ENCODE results near the gene PRKD1.
"Not testable (repeated sequence)": the region's sequence is repeated elsewhere in the genome, so short reads cannot be mapped to it uniquely, and the experiment has no call there.

Gene PRKD1

GRCh38 chr14:29734732-29735131, 192.9 kb downstream of the PRKD1 start:
- DNase-seq, result peak; percentile 50

- not testable (repeated sequence) for DNase-seq
Observed at GRCh38 chr14:29726560-29727331, 200.9 kb downstream of the PRKD1 start.

- DNase-seq, result peak; percentile 44
Observed at GRCh38 chr14:29724991-29725390, 202.7 kb downstream of the PRKD1 start.

GRCh38 chr14:29722831-29723230, 204.8 kb downstream of the PRKD1 start:
- no peak for DNase-seq

- no peak for DNase-seq
Observed at GRCh38 chr14:29721586-29721985, 206.1 kb downstream of the PRKD1 start.

- DNase-seq, result no peak
Observed at GRCh38 chr14:29717901-29718300, 209.7 kb downstream of the PRKD1 start.

- no peak for DNase-seq
Observed at GRCh38 chr14:29716150-29716549, 211.5 kb downstream of the PRKD1 start.

- no peak for DNase-seq
Observed at GRCh38 chr14:29712601-29713000, 215.0 kb downstream of the PRKD1 start.

- no peak for DNase-seq
Observed at GRCh38 chr14:29710015-29710414, 217.6 kb downstream of the PRKD1 start.

GRCh38 chr14:29709490-29709889, 218.2 kb downstream of the PRKD1 start:
- no peak for DNase-seq

GRCh38 chr14:29706700-29707099, 220.9 kb downstream of the PRKD1 start:
- no peak for DNase-seq

GRCh38 chr14:29705801-29706200, 221.8 kb downstream of the PRKD1 start:
- no peak for DNase-seq

GRCh38 chr14:29689597-29689996, 238.1 kb downstream of the PRKD1 start:
- not testable (repeated sequence) for DNase-seq

- DNase-seq, result no peak
Observed at GRCh38 chr14:29687866-29688265, 239.8 kb downstream of the PRKD1 start.

- DNase-seq, result no peak
Observed at GRCh38 chr14:29687071-29687765, 240.4 kb downstream of the PRKD1 start.

GRCh38 chr14:29684926-29685325, 242.7 kb downstream of the PRKD1 start:
- no peak for DNase-seq

GRCh38 chr14:29682789-29683188, 244.9 kb downstream of the PRKD1 start:
- no peak for DNase-seq

GRCh38 chr14:29681316-29681715, 246.3 kb downstream of the PRKD1 start:
- DNase-seq, result no peak

GRCh38 chr14:29674566-29675285, 252.9 kb downstream of the PRKD1 start:
- DNase-seq, result no peak

- no peak for DNase-seq
Observed at GRCh38 chr14:29672831-29673230, 254.8 kb downstream of the PRKD1 start.

GRCh38 chr14:29671034-29671433, 256.6 kb downstream of the PRKD1 start:
- DNase-seq, result no peak

GRCh38 chr14:29668201-29668600, 259.4 kb downstream of the PRKD1 start:
- DNase-seq, result no peak

- DNase-seq, result no peak
Observed at GRCh38 chr14:29664515-29664914, 263.1 kb downstream of the PRKD1 start.

GRCh38 chr14:29663281-29663801, 264.3 kb downstream of the PRKD1 start:
- no peak for DNase-seq
